Medulla oblongata (tissue), 1 donor: ENCODE results near the gene KAT14.
"Not testable (repeated sequence)": the region's sequence is repeated elsewhere in the genome, so short reads cannot be mapped to it uniquely, and the experiment has no call there.

ENCODE experiments used
- DNase-seq: peaks from one replicate; pipeline ENCODE4 v3.0.0-alpha.2; 2015; ENCODE audit errors: extremely low spot score

KAT14 gene

GRCh38 chr20:18218280-18218679 lies 80.6 kb downstream of the KAT14 start:
- no peak for DNase-seq

- DNase-seq = no peak
Observed at GRCh38 chr20:18223409-18223808, 85.7 kb downstream of the KAT14 start.

- peak; percentile 64 for DNase-seq
Observed at GRCh38 chr20:18224968-18225568, 87.4 kb downstream of the KAT14 start.

- no peak for DNase-seq
Observed at GRCh38 chr20:18225632-18226031, 88.0 kb downstream of the KAT14 start.

GRCh38 chr20:18226741-18227140 lies 89.1 kb downstream of the KAT14 start:
- DNase-seq = not testable (repeated sequence)

- DNase-seq = no peak
Observed at GRCh38 chr20:18233408-18233943, 95.8 kb downstream of the KAT14 start.
